Activated CD4-positive, alpha-beta memory T cell treated with anti-CD3 and anti-CD28 coated beads for 36 hours (primary cell): ENCODE measurements around the gene RIPOR2. TPM values are rescaled to one million over a fixed set of nuclear protein-coding genes. Genes with fewer than 3 reads are reported as not detected.
A peak's percentile ranks its signal among the peaks of the same experiment; 100 is the strongest.
"Not testable (repeated sequence)": the region's sequence is repeated elsewhere in the genome, so short reads cannot be mapped to it uniquely, and the experiment has no call there.

ENCODE experiments used
- CTCF ChIA-PET: fragments of 350-600 bp; sonication (Branson Sonifier 250); formaldehyde crosslinking; loops from one replicate; lab custom pipeline; 2021; ENCODE audit warnings: antibody characterized with exemption, inconsistent platforms; lab: Charles Lee
- POLR2A ChIA-PET: fragments of 350-600 bp; sonication (Branson Sonifier 250); formaldehyde crosslinking; loops from one replicate; lab custom pipeline; 2021; ENCODE audit warnings: antibody characterized with exemption; lab: Charles Lee
- DNase-seq: peaks from one replicate; pipeline ENCODE4 v3.0.0-alpha.2; 2020
- H3K27ac Mint-ChIP-seq: one replicate; pipeline ENCODE4 v1.8.0; 2021; ENCODE audit warnings: mixed read lengths
- H3K27me3 Mint-ChIP-seq: one replicate; pipeline ENCODE4 v1.8.0; 2021; ENCODE audit warnings: mixed read lengths
- H3K36me3 Mint-ChIP-seq: one replicate; pipeline ENCODE4 v1.8.0; 2021; ENCODE audit warnings: mixed read lengths
- H3K4me1 Mint-ChIP-seq: one replicate; pipeline ENCODE4 v1.8.0; 2021; ENCODE audit warnings: low read depth, mixed read lengths
- H3K4me3 Mint-ChIP-seq: one replicate; pipeline ENCODE4 v1.8.0; 2021; ENCODE audit warnings: mild to moderate bottlenecking, mixed read lengths
- H3K9me3 Mint-ChIP-seq: one replicate; pipeline ENCODE4 v1.8.0; 2021; ENCODE audit warnings: mixed read lengths
- intact Hi-C: fragments of 100-400 bp; cut with micrococcal nuclease; formaldehyde crosslinking; loops from one replicate; pipeline ENCODE4 v1.15.1; 2023
- total RNA-seq, 2 experiments: library from RNA; stranded (reverse); gene quantifications; one replicate each; pipeline ENCODE4 v1.2.3, GENCODE V29; 2021

Gene RIPOR2
- total RNA-seq, 2 experiments from 2014 or later = 64.5 to 68.7 TPM

DNA sequence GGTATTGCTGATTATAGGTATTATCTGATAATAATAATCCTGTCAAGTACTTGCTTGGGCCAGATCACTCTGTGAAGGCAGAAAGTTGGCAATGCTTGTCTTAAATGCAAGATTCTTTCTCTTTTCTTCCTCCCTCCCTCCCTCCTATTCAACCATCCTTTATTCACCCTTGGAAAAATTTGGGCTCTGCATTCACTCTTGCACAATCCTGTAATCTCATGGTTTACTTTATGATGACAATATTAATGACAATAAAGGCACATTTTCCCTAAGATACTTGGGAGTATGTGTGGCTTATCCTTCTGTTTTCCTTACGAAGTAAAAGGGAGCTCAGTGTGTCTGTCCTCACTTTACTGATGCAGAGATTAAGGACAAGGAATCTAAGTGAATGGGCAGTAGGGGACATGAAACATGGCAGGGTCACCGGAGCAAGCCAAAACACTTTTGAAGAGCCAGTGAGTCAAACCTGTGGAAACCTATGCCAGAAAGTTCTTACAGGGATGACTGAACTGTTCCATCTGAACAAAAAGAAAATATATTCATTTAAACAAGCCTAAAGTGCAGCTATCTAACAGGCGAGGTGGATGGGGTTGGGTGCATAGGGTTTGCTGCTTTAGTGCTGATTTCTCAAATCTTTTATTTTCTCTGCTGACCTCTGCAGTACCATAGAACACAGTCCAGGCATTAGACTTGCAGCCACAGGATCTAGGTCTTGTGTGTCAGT, 14.6 kb upstream of the RIPOR2 start:
- peak overlapping the region; percentile 42 for H3K27ac Mint-ChIP-seq
- no peak overlapping the region for H3K4me3 Mint-ChIP-seq
- peak; percentile 29 for DNase-seq
- H3K27me3 Mint-ChIP-seq = no peaks in the 10 kb centered on the region
- peaks cover 12% of the 10 kb centered on the region for H3K9me3 Mint-ChIP-seq
- peaks cover 69% of the 10 kb centered on the region for H3K4me1 Mint-ChIP-seq
- intact Hi-C loops = loop anchor here (1.0 to 2.0 kb wide), 2 partner anchors 8 to 68 kb away; no protein-coding TSS in a partner anchor
- H3K36me3 Mint-ChIP-seq = peaks cover 17% of the 10 kb centered on the region
- ChIA-PET CTCF (interaction anchor here (0.6 to 7.4 kb wide), 4 partner anchors 14 to 67 kb away, joined by 3 to 91 read pairs (median 5); partner anchors contain the start of gene RIPOR2), POLR2A (interaction anchor here (0.7 to 1.9 kb wide), 4 partner anchors 11 to 70 kb away, joined by 3 to 5 read pairs (median 3); partner anchors contain the start of gene RIPOR2)

DNA sequence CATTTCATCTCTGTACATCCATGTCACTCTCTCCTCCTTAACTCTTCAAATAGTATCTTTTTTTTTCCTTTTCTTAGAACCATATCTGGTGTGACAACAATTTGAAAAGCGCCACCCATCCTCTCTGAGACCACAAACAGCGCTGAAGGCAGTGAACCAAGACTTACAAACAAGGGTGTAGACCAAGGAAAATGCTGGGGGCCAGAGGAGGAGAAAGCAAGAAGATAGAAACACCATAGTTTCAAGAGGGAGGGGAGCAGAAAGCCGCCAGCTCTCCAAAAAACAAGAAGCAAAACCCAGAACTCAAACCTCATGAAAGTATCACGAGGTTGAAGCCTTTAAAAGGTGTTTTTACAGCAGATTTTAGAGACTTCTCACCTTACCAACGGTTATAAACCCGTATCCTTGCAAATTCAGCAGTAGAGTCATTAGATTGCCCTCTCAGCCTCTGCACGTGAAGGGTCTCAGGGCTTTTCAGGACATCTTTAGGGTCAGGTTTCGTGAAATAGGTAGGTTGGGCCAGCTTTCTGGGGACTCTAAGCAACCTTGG, 13.3 kb upstream of the RIPOR2 start:
- H3K27me3 Mint-ChIP-seq = no peaks in the 10 kb centered on the region
- H3K4me1 Mint-ChIP-seq = peaks cover 61% of the 10 kb centered on the region
- peak overlapping the region; percentile 73 for H3K27ac Mint-ChIP-seq
- CTCF ChIA-PET = interaction anchor here (1.0 to 7.4 kb wide), 2 partner anchors 13 to 43 kb away, joined by 3 to 91 read pairs; partner anchors contain the start of gene RIPOR2
- H3K9me3 Mint-ChIP-seq = peaks cover 25% of the 10 kb centered on the region
- POLR2A ChIA-PET = interaction anchor here (0.7 to 1.9 kb wide), 3 partner anchors 12 to 93 kb away, joined by 3 to 7 read pairs (median 5); partner anchors contain the start of gene RIPOR2
- intact Hi-C loops = loop anchor here (1.0 kb wide), 1 partner anchor 13 kb away; no protein-coding TSS in a partner anchor
- H3K4me3 Mint-ChIP-seq = peak overlapping the region; percentile 22
- peak; percentile 53 for DNase-seq
- H3K36me3 Mint-ChIP-seq = peaks cover 29% of the 10 kb centered on the region

DNA sequence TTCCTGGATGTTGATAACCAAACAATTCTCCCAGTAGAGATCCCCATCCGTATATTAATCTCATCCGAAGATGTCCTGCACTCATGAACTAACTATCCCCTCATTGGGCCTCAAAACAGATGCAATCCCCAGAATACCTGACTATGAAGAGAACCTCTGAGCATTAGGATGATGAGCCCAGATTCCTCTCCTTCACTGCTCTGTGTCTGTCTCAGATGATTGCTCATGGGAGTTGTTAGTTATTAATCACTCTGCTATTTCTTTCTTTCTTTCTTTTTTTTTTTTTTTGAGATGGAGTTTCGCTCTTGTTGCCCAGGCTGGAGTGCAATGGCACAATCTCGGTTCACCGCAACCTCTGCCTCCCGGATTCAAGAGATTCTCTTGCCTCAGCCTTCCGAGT, 12.5 kb upstream of the RIPOR2 start:
- H3K27me3 Mint-ChIP-seq, DNase-seq, intact Hi-C loops, H3K27ac Mint-ChIP-seq: not testable (repeated sequence)
- Mint-ChIP-seq H3K9me3 (peaks cover 30% of the 10 kb centered on the region), H3K36me3 (peaks cover 33% of the 10 kb centered on the region), H3K4me3 (peak overlapping the region; percentile 20), H3K4me1 (peaks cover 53% of the 10 kb centered on the region)
- CTCF ChIA-PET = interaction anchor here (7.4 kb wide), 1 partner anchor 12 kb away, joined by 91 read pairs; the partner anchor contains the start of gene RIPOR2
- POLR2A ChIA-PET = interaction anchor here (0.7 to 1.5 kb wide), 2 partner anchors 12 to 94 kb away, joined by 3 to 7 read pairs; partner anchors contain the start of gene RIPOR2

DNA sequence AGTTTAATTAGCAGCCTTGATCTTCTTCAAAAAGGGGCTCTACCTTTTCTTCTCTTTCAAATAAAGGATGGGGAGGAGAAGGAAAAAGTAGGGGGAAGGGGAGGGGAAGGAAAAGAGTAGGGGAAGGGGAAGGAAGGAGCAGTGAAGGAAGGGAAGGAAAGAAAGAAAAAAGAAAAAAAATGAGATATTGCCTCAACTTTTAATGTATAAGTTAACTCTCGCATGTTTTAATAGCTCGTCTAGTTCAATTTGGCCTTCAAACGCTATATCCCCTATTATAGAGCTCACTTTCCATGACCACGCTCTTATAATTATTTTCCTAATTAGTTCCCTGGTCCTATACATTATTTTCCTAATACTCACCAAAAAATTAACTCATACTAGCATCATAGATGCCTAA, 11.9 kb upstream of the RIPOR2 start:
- intact Hi-C loops = no loop called here
- Mint-ChIP-seq H3K9me3 (peaks cover 35% of the 10 kb centered on the region), H3K27me3 (no peaks in the 10 kb centered on the region), H3K27ac (no peak overlapping the region), H3K36me3 (peaks cover 39% of the 10 kb centered on the region), H3K4me3 (no peak overlapping the region), H3K4me1 (peaks cover 54% of the 10 kb centered on the region)
- ChIA-PET CTCF (interaction anchor here (7.4 kb wide), 1 partner anchor 12 kb away, joined by 91 read pairs; the partner anchor contains the start of gene RIPOR2), POLR2A (no interaction called here)
- DNase-seq = no peak

DNA sequence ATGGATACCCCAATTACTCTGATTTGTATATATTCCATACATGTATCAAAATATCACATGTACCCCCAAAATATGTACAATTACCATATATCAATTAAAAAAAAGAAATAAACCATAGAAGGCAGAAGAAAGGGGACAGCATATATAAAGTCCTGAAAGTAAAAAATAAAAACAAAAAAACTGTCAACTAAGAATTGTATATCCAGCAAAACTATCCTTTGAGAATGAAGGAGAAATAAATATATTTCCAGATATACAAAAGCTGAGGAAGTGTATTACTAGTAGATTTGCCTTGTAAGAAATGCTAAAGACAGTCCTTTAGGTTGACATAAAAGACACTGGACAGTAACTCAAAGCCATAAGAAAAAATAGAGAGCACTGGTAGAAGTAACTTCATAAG, 9.3 kb upstream of the RIPOR2 start:
- H3K36me3 Mint-ChIP-seq = peaks cover 42% of the 10 kb centered on the region
- intact Hi-C loops = no loop called here
- H3K4me1 Mint-ChIP-seq = peaks cover 51% of the 10 kb centered on the region
- ChIA-PET CTCF (interaction anchor here (0.6 to 1.8 kb wide), 2 partner anchors 11 to 169 kb away, joined by 3 to 4 read pairs; no protein-coding TSS in a partner anchor), POLR2A (no interaction called here)
- H3K9me3 Mint-ChIP-seq = peaks cover 35% of the 10 kb centered on the region
- no peak overlapping the region for H3K4me3 Mint-ChIP-seq
- DNase-seq = no peak
- no peak overlapping the region for H3K27ac Mint-ChIP-seq
- H3K27me3 Mint-ChIP-seq = no peaks in the 10 kb centered on the region

DNA sequence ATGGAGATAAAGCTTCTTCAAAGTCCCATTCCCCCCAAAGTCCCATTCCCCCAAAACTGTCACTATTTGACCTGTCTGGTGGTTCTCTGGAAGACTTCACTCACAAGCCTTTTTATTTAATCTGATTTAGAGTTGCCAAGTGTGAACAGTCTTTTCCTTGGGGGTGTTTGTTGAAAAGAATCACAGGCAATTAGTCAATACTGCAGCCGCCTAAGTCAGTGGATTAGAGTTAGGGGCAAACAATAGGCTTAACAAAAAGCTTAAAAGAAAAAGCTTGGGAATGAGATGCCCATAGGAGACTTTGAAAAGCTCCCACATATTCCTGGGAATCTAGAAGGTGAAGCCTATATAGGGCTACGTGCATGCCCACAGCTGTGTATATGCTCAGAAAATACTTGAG, 8.0 kb upstream of the RIPOR2 start:
- H3K9me3 Mint-ChIP-seq = peaks cover 35% of the 10 kb centered on the region
- no peaks in the 10 kb centered on the region for H3K27me3 Mint-ChIP-seq
- peaks cover 41% of the 10 kb centered on the region for H3K36me3 Mint-ChIP-seq
- CTCF ChIA-PET = interaction anchor here (0.9 to 2.2 kb wide), 3 partner anchors 10 to 88 kb away, joined by 3 to 16 read pairs (median 4); no protein-coding TSS in a partner anchor
- DNase-seq = no peak
- intact Hi-C loops = no loop called here
- H3K4me1 Mint-ChIP-seq = peaks cover 49% of the 10 kb centered on the region
- no peak overlapping the region for H3K4me3 Mint-ChIP-seq
- H3K27ac Mint-ChIP-seq = no peak overlapping the region
- POLR2A ChIA-PET = interaction anchor here (0.7 kb wide), 1 partner anchor 18 kb away, joined by 3 read pairs; no protein-coding TSS in a partner anchor

DNA sequence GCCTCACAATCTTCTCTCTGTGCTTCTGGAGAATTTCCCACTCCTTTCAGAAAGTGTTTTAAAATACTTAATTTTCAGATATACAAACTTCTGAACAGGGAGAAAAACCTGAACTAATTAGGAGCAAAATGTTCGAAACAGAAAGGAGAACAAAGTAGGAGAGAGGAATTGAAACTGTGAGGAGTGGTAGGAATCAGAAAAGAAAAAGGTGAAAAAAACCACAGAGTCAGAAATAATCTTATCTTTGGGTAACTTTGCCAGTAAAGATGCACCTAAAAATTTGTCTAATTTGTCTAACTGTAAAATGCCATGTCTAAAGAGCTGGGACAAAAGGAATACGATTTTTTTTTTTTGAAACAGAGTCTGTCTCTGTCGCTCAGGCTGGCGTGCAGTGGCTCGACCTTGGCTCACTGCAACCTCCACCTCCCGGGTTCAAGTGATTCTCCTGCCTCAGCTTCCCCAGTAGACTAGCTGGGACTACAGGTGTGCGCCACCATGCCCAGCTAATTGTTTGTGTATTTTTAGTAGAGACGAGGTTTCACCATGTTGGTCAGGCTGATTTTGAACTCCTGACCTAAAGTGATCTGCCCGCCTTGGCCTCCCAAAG, 4.7 kb upstream of the RIPOR2 start:
- Mint-ChIP-seq H3K27me3 (no peaks in the 10 kb centered on the region), H3K4me1 (peaks cover 66% of the 10 kb centered on the region), H3K36me3 (peaks cover 27% of the 10 kb centered on the region), H3K9me3 (peaks cover 24% of the 10 kb centered on the region), H3K4me3 (peak overlapping the region; percentile 28), H3K27ac (peak overlapping the region; percentile 80)
- DNase-seq = no peak
- CTCF ChIA-PET = no interaction called here
- intact Hi-C loops = no loop called here
- POLR2A ChIA-PET = no interaction called here

DNA sequence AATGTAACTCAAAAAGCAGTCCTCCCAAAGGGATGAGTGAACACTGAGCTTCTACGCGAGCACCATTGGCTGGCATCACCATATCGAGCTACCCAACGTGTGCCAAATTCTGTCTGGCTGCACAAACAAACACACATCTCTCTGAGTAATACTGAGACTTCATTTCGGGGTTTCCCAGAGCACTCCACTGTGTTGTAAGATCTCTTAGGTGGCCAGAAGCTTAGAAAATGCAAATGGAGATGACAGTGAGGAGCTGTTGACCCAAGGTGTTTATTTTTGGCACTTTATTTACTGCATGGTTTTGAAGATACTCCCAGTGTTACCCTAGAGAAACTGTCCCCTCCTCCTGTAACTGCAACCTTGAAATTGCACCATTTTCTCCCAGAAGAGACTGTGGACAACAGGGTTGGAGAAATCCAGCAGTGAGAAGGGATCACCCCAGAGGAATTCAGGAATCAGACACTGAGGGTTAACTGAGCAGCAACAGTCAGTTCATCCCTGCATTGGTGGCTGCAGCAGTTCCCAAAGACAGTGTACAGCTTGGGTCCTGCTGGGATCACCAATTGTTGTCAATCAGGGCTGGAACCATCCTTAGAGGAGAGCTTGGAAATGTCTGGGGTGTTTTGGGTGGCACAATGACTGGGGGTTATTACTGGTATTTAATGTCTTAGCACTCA, 1.0 kb upstream of the RIPOR2 start:
- Mint-ChIP-seq H3K9me3 (no peaks in the 10 kb centered on the region), H3K27me3 (no peaks in the 10 kb centered on the region), H3K36me3 (peaks cover 6% of the 10 kb centered on the region), H3K27ac (peak overlapping the region; percentile 97), H3K4me1 (peaks cover 86% of the 10 kb centered on the region), H3K4me3 (peak overlapping the region; percentile 87)
- DNase-seq = peak; percentile 77
- intact Hi-C loops = loop anchor here (1.0 to 10.0 kb wide), 7 partner anchors 8 to 1088 kb away; a partner anchor contains a TSS
- CTCF ChIA-PET = interaction anchor here (0.6 to 8.0 kb wide), 23 partner anchors 9 to 134 kb away, joined by 3 to 195 read pairs (median 7); no protein-coding TSS in a partner anchor
- POLR2A ChIA-PET = interaction anchor here (0.7 to 6.0 kb wide), 19 partner anchors 10 to 106 kb away, joined by 3 to 45 read pairs (median 4); no protein-coding TSS in a partner anchor

DNA sequence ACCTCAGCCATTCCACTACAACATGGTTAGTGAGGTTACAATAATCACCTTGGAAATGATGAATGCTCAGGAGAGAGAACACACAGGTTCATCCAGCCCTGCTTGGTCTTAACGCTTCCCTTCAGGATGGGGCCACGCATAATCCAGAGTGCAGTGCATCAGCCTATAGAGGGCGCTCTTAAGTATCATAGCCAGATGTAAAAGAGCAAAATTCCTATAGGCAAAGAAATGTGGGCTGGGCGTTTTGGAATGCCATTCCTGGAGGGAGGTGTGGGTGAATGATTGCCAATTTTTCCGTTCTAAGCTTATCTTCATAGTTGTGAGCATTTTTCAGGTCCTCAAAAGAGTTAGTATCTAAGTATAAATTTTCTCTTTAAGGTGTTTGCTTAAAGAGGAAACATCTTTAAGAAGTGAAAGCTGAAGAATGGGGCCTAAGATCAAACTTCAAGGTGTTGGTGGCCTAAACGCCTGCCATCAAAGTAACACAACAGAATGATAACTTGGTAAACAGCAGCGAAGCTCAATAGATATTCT, 1.8 kb downstream of the RIPOR2 start:
- Mint-ChIP-seq H3K9me3 (no peaks in the 10 kb centered on the region), H3K36me3 (peaks cover 14% of the 10 kb centered on the region), H3K27ac (peak overlapping the region; percentile 97), H3K27me3 (no peaks in the 10 kb centered on the region), H3K4me3 (peak overlapping the region; percentile 87), H3K4me1 (peaks cover 87% of the 10 kb centered on the region)
- POLR2A ChIA-PET = interaction anchor here (0.6 to 6.0 kb wide), 12 partner anchors 12 to 204 kb away, joined by 3 to 45 read pairs (median 5); no protein-coding TSS in a partner anchor
- intact Hi-C loops = loop anchor here (2.0 to 10.0 kb wide), 6 partner anchors 73 to 1091 kb away; a partner anchor contains a TSS
- DNase-seq = peak; percentile 60
- CTCF ChIA-PET = interaction anchor here (0.6 to 8.0 kb wide), 46 partner anchors 9 to 155 kb away, joined by 3 to 195 read pairs (median 8); no protein-coding TSS in a partner anchor

DNA sequence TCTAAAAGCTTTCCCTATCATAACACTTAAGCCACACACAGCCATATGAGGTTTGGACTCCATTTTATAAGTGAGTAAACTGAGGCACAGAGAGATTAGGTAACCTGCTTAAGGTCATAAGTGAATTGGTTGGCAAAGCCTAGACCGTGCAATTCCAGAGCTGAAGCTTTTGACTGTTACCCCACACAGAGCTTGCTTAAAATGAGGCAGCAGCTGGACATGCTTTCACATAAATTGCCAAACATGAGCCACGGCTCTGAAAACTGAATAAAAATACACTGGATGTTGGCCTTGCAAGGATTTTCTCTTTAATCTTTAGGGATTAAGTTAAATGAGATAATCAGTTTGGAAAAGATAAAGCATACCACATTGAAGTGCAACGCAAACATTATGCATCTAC, 2.5 kb downstream of the RIPOR2 start:
- H3K9me3 Mint-ChIP-seq = no peaks in the 10 kb centered on the region
- POLR2A ChIA-PET = interaction anchor here (0.6 to 6.0 kb wide), 10 partner anchors 11 to 205 kb away, joined by 3 to 45 read pairs (median 6); no protein-coding TSS in a partner anchor
- peaks cover 85% of the 10 kb centered on the region for H3K4me1 Mint-ChIP-seq
- peaks cover 14% of the 10 kb centered on the region for H3K36me3 Mint-ChIP-seq
- H3K27me3 Mint-ChIP-seq = no peaks in the 10 kb centered on the region
- peak overlapping the region; percentile 87 for H3K4me3 Mint-ChIP-seq
- no peak for DNase-seq
- CTCF ChIA-PET = interaction anchor here (0.6 to 8.0 kb wide), 40 partner anchors 8 to 194 kb away, joined by 3 to 195 read pairs (median 12); no protein-coding TSS in a partner anchor
- intact Hi-C loops = loop anchor here (2.0 to 10.0 kb wide), 4 partner anchors 86 to 1092 kb away; a partner anchor contains a TSS
- peak overlapping the region; percentile 97 for H3K27ac Mint-ChIP-seq
